GM23338 (cell line): Measurements from ENCODE around the gene ICAM1. TPM values are rescaled to one million over a fixed set of nuclear protein-coding genes. Genes with fewer than 3 reads are reported as not detected.

Experiments
- ATAC-seq: fragments of 200-7000 bp; cut with Tn5 transposase; 3 replicates; pipeline ENCODE4 v1.9.1; 2020
- DNase-seq: peaks from one replicate; pipeline ENCODE4 v3.0.0-alpha.2; 2015; ENCODE audit warnings: low spot score
- H2AFZ ChIP-seq: fragments of 200-600 bp; sonication (generic); 2 replicates; pipeline ENCODE4 v1.8.0; 2016; ENCODE audit warnings: antibody characterized with exemption, mild to moderate bottlenecking, moderate library complexity
- H3F3A ChIP-seq: fragments of 200-600 bp; sonication (generic); replicated peaks from 2 replicates; pipeline ENCODE4 v1.8.0; 2017; ENCODE audit warnings: antibody characterized with exemption, mixed run types, low read depth
- H3K27ac ChIP-seq: fragments of 200-600 bp; sonication (generic); 2 replicates; pipeline ENCODE4 v1.6.1; 2016; ENCODE audit warnings: low read depth
- H3K27me3 ChIP-seq: fragments of 200-600 bp; sonication (generic); 2 replicates; pipeline ENCODE4 v1.8.0; 2016; ENCODE audit warnings: mild to moderate bottlenecking, mixed run types, moderate library complexity; ENCODE audit not compliant: insufficient read depth
- H3K36me3 ChIP-seq: fragments of 200-600 bp; sonication (generic); 2 replicates; pipeline ENCODE4 v1.8.0; 2016; ENCODE audit warnings: mild to moderate bottlenecking; ENCODE audit not compliant: insufficient read depth
- H3K4me1 ChIP-seq: fragments of 200-600 bp; sonication (generic); 2 replicates; pipeline ENCODE4 v1.8.0; 2016; ENCODE audit warnings: mild to moderate bottlenecking, moderate library complexity; ENCODE audit not compliant: insufficient read depth
- H3K4me2 ChIP-seq: fragments of 200-600 bp; sonication (generic); 2 replicates; pipeline ENCODE4 v1.7.1; 2017; ENCODE audit warnings: mixed run types
- H3K4me3 ChIP-seq: fragments of 200-600 bp; sonication (generic); 2 replicates; pipeline ENCODE4 v1.6.1; 2016; ENCODE audit warnings: mixed run types
- H3K79me2 ChIP-seq: fragments of 200-600 bp; sonication (generic); replicated peaks from 2 replicates; pipeline ENCODE4 v1.8.0; 2017; ENCODE audit warnings: mild to moderate bottlenecking; ENCODE audit not compliant: insufficient read depth
- H3K9me2 ChIP-seq: fragments of 200-600 bp; sonication (generic); 2 replicates; pipeline ENCODE4 v1.8.0; 2017; ENCODE audit not compliant: insufficient read depth
- H4K20me1 ChIP-seq: fragments of 200-600 bp; sonication (generic); replicated peaks from 2 replicates; pipeline ENCODE4 v1.8.0; 2017; ENCODE audit warnings: mild to moderate bottlenecking; ENCODE audit not compliant: insufficient read depth
- H3K27ac Mint-ChIP-seq: 2 replicates; pipeline ENCODE4 v1.8.0; 2020; ENCODE audit warnings: inconsistent platforms, mild to moderate bottlenecking, moderate library complexity, mixed read lengths
- H3K27me3 Mint-ChIP-seq: 3 replicates; pipeline ENCODE4 v1.8.0; 2022; ENCODE audit warnings: low read depth, mild to moderate bottlenecking, moderate library complexity, mixed read lengths, inconsistent platforms; ENCODE audit not compliant: insufficient read depth, poor library complexity
- H3K36me3 Mint-ChIP-seq: 3 replicates; pipeline ENCODE4 v1.8.0; 2021; ENCODE audit warnings: low read depth, mild to moderate bottlenecking, inconsistent platforms, moderate library complexity, mixed read lengths
- H3K4me1 Mint-ChIP-seq: 3 replicates; pipeline ENCODE4 v1.8.0; 2020; ENCODE audit warnings: mild to moderate bottlenecking, inconsistent platforms, mixed read lengths
- H3K4me3 Mint-ChIP-seq: 3 replicates; pipeline ENCODE4 v1.8.0; 2021; ENCODE audit warnings: moderate library complexity, mild to moderate bottlenecking, inconsistent platforms, mixed read lengths
- H3K9me3 Mint-ChIP-seq: 3 replicates; pipeline ENCODE4 v1.8.0; 2020; ENCODE audit warnings: moderate library complexity, mild to moderate bottlenecking, inconsistent platforms, mixed read lengths
- EZH2 ChIP-seq: fragments of 200-600 bp; sonication (generic); IDR thresholded peaks from one replicate; pipeline ENCODE4 v1.8.0; 2017; ENCODE audit warnings: antibody characterized with exemption, mild to moderate bottlenecking, low read depth; ENCODE audit not compliant: unreplicated experiment
- JUNB ChIP-seq: IDR thresholded peaks from one replicate; pipeline ENCODE4 v1.6.1; 2016; ENCODE audit warnings: antibody characterized with exemption; ENCODE audit not compliant: unreplicated experiment
- POLR2AphosphoS5 ChIP-seq: IDR thresholded peaks from 2 replicates; pipeline ENCODE4 v1.6.1; 2016; ENCODE audit warnings: antibody characterized with exemption, low read depth
- polyA plus RNA-seq: library from polyadenylated mRNA; unstranded; fragments of >200 nt; fragmentation: Nextera tagmentation; extraction: Ambion mirVana; gene quantifications from 2 replicates; pipeline ENCODE4 v1.2.1, GENCODE V29; 2016
- total RNA-seq: library from RNA; depleted of rRNA; stranded (reverse); fragments of >200 nt; shearing (Covaris generic); gene quantifications from 2 replicates; pipeline ENCODE4 v1.2.3, GENCODE V29; 2014
- TF ChIP-seq, protein P1 (sequence below), 2 experiments: fragments of 200-600 bp in 1 of 2; sonication (generic) in 1 of 2; conservative IDR thresholded peaks; 2 replicates each; pipeline versions ENCODE4 v1.5.1 to v1.6.1; 2016 to 2017; ENCODE audit warnings: antibody characterized with exemption in 2 of 2, low read depth in 2 of 2, mild to moderate bottlenecking in 2 of 2, moderate library complexity in 1 of 2

Gene ICAM1
- total and polyA plus RNA-seq, 2 experiments from 2014 or later = 1.6 to 3.5 TPM

DNA sequence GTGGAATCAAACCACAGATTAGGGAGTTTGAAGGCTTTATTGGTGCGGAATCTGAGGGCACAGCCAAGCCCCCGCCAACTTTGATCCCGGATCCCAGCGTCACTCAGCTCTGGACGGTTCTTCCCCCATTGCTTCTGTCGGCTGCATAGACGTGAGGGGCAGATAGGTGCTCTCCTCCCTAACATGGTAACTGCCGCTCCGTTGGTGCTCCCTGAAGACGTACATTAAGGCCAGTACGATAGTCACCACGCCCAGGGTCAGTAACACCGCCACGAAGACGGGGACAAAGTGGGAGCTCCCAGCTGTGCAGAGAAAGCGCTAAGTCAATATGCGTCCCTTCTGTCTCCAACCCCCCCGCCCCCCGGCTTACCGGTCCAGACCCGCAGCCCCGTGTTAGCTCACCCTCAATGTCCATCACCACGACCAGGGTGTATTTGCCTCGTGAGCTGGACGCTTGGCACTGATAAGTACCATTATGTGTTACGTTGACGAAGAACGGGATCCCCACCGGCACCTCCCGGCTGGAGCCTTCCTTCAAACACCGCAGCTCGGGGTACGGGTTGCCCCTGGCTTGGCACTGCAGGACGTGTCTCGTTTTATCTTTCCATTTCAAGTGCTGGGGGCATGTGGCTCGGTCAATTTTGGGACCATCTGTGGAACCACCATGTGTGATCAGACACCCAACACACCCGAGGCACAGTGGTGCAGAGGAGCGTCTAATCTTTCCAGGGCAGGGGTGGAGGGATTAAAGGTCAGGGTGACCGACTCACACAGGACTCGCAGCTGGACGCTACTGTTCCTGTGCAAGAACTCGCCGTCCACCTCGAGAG is 63.1 kb downstream of the ICAM1 start:
- TF ChIP-seq POLR2AphosphoS5 = no peak
- Histone ChIP-seq H3K9me2 (no peaks in the 10 kb centered on the region), H3K27ac (no peak overlapping the region), H3K4me1 (peaks cover 18% of the 10 kb centered on the region; the same call in 1 of the 2 replicates), H3K79me2 (peaks cover 33% of the 10 kb centered on the region), H3K36me3 (0 out of 2 replicates have a peak, but pooled peaks cover 4% of the 10 kb centered on the region), H3K4me3 (peak overlapping the region; percentile 99), H4K20me1 (peaks cover 10% of the 10 kb centered on the region), H3K27me3 (no peaks in the 10 kb centered on the region), H2AFZ (peak overlapping the region; percentile 83; the same call in 1 of the 2 replicates), H3F3A (peaks cover 2% of the 10 kb centered on the region), H3K4me2 (peak overlapping the region; percentile 93)
- Mint-ChIP-seq H3K4me1 (peaks cover 14% of the 10 kb centered on the region), H3K27ac (peak overlapping the region; percentile 84), H3K9me3 (no peaks in the 10 kb centered on the region), H3K27me3 (peaks cover 17% of the 10 kb centered on the region), H3K36me3 (peaks cover 20% of the 10 kb centered on the region), H3K4me3 (peak overlapping the region; percentile 98)
- peak; percentile 22 for ATAC-seq
- DNase-seq = no peak

DNA sequence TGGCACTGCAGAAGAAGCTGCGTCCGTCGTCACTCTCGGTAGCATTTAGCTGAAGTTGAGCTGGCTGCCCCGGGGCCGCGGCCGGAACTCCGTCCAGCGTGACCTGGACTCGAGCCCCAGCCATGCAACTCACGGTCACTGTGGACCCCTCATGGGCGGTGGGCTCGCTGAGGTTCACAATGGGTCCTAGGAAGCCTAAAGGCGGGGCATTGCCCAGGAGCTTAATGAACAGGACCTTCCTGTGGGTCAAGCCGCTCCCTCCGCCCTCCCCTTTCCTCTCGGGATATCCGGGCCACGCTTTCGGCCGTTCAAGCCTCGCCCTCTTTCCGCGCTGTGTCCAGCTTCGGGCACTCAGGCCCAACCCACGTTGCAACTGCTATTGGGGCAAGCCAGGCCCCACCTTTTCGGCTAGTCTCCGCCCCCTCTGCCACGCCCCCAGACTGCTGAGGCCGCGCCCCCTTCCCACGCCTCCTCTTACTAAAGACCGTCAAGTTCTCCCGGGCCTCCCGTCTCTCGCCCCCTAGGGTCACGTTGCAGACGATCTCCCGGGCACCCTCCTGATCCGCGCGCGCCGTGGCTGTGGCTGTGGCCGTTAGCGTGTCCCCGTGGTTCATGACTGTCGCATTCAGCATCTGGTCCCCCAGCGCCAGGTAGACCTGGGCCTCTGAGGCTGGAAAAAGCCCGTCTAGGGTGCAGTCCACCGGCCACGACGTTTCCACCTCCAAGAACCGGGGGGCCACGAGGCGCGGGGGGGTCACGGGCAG is 63.9 kb downstream of the ICAM1 start:
- H3K4me3 Mint-ChIP-seq = peak overlapping the region; percentile 98
- Histone ChIP-seq H3K4me3 (peak overlapping the region; percentile 99), H3K36me3 (no peaks in the 10 kb centered on the region), H3K4me1 (peaks cover 26% of the 10 kb centered on the region; the same call in 1 of the 2 replicates), H3K4me2 (peak overlapping the region; percentile 93), H3F3A (peaks cover 6% of the 10 kb centered on the region), H4K20me1 (peaks cover 10% of the 10 kb centered on the region), H3K9me2 (no peaks in the 10 kb centered on the region), H2AFZ (peak overlapping the region; percentile 83), H3K27ac (no peak overlapping the region), H3K27me3 (no peaks in the 10 kb centered on the region), H3K79me2 (peaks cover 32% of the 10 kb centered on the region)
- peaks cover 20% of the 10 kb centered on the region for H3K4me1 Mint-ChIP-seq
- TF ChIP-seq, protein P1, sequence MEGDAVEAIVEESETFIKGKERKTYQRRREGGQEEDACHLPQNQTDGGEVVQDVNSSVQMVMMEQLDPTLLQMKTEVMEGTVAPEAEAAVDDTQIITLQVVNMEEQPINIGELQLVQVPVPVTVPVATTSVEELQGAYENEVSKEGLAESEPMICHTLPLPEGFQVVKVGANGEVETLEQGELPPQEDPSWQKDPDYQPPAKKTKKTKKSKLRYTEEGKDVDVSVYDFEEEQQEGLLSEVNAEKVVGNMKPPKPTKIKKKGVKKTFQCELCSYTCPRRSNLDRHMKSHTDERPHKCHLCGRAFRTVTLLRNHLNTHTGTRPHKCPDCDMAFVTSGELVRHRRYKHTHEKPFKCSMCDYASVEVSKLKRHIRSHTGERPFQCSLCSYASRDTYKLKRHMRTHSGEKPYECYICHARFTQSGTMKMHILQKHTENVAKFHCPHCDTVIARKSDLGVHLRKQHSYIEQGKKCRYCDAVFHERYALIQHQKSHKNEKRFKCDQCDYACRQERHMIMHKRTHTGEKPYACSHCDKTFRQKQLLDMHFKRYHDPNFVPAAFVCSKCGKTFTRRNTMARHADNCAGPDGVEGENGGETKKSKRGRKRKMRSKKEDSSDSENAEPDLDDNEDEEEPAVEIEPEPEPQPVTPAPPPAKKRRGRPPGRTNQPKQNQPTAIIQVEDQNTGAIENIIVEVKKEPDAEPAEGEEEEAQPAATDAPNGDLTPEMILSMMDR (conservative IDR thresholded peaks at IDR 0.05; ENCODE audit: low read depth in 2 of 2) = peak; percentile 13 to 21; a peak in 3 of 4 replicates
- TF ChIP-seq POLR2AphosphoS5 (peak; percentile 66), JUNB (no peak), EZH2 (no peak)
- peaks cover 13% of the 10 kb centered on the region for H3K36me3 Mint-ChIP-seq
- H3K27ac Mint-ChIP-seq = no peak overlapping the region
- DNase-seq (peak; percentile 95), ATAC-seq (peak; percentile 66)
- no peaks in the 10 kb centered on the region; the same call in 2 of the 3 replicates for H3K9me3 Mint-ChIP-seq
- H3K27me3 Mint-ChIP-seq = peaks cover 19% of the 10 kb centered on the region
